K562 (cell line): ENCODE measurements around the gene PPT1. TPM values are rescaled to one million over a fixed set of nuclear protein-coding genes. Genes with fewer than 3 reads are reported as not detected.
A peak's percentile ranks its signal among the peaks of the same experiment; 100 is the strongest.

Source experiments
- C11orf30 ChIP-seq: fragments of 450-650 bp; IDR thresholded peaks from 2 replicates; pipeline ENCODE4 v1.6.1; 2016; ENCODE audit warnings: low read depth, mild to moderate bottlenecking
- CHAMP1 ChIP-seq: fragments of 450-650 bp; IDR thresholded peaks from 2 replicates; pipeline ENCODE4 v1.6.1; 2016; ENCODE audit warnings: mild to moderate bottlenecking
- CUX1 ChIP-seq: fragments of 200-800 bp; sonication (Bioruptor generic); IDR thresholded peaks from 2 replicates; pipeline ENCODE4 v1.6.1; 2016; ENCODE audit warnings: missing genetic modification characterization, missing compliant biosample characterization
- FOXJ3 ChIP-seq: sonication (generic); formaldehyde crosslinking; IDR thresholded peaks from 2 replicates; pipeline ENCODE4 v1.4.0; 2020; ENCODE audit warnings: mild to moderate bottlenecking, missing genetic modification reagents
- FOXP4 ChIP-seq: sonication (generic); formaldehyde crosslinking; IDR thresholded peaks from 2 replicates; pipeline ENCODE4 v1.8.0; 2022; ENCODE audit warnings: mild to moderate bottlenecking, missing genetic modification reagents, borderline replicate concordance
- KDM1A ChIP-seq, 2 experiments: fragments of 450-650 bp; IDR thresholded peaks; 2 replicates each; pipeline ENCODE4 v1.6.1; 2016; ENCODE audit warnings: mild to moderate bottlenecking in 2 of 2
- KLF13 ChIP-seq: fragments of 450-650 bp; IDR thresholded peaks from 2 replicates; pipeline ENCODE4 v1.6.1; 2016; ENCODE audit warnings: missing genetic modification characterization, low read depth, mild to moderate bottlenecking, missing compliant biosample characterization, moderate library complexity, borderline replicate concordance
- LEF1 ChIP-seq: fragments of 450-650 bp; IDR thresholded peaks from 2 replicates; pipeline ENCODE4 v1.6.1; 2016; ENCODE audit warnings: mild to moderate bottlenecking
- NCOA4 ChIP-seq: fragments of 450-650 bp; IDR thresholded peaks from 2 replicates; pipeline ENCODE4 v1.6.1; 2018; ENCODE audit warnings: mild to moderate bottlenecking; ENCODE audit not compliant: partially characterized antibody
- SIX5 ChIP-seq, 2 experiments: IDR thresholded peaks; 2 replicates each; pipeline ENCODE4 v1.6.1; 2011; ENCODE audit warnings: low read length in 2 of 2, borderline replicate concordance in 1 of 2, low read depth in 1 of 2, mild to moderate bottlenecking in 1 of 2, moderate library complexity in 1 of 2; ENCODE audit not compliant: insufficient read depth in 1 of 2
- ZBTB1 ChIP-seq: sonication (generic); formaldehyde crosslinking; IDR thresholded peaks from 2 replicates; pipeline ENCODE4 v1.8.1; 2023; ENCODE audit warnings: missing genetic modification reagents, low read depth, mild to moderate bottlenecking, borderline replicate concordance
- ZNF253 ChIP-seq: fragments of 250-450 bp; sonication (Bioruptor Pico); conservative IDR thresholded peaks from 2 replicates; pipeline ENCODE4 v1.6.1; 2021; ENCODE audit warnings: mild to moderate bottlenecking
- polyA plus RNA-seq, 8 experiments: library from polyadenylated mRNA; depleted of rRNA in 4 of 8; stranded (reverse) in 5 of 8; unstranded in 3 of 8; fragments of >200 nt; fragmentation: Nextera tagmentation in 2 of 8; fragmentation: Illumina TruSeq in 1 of 8; extraction: Ambion mirVana in 2 of 8; extraction: Trizol in 1 of 8; gene quantifications; 2 replicates each; pipeline versions ENCODE4 v1.2.1 to v1.2.3, GENCODE V29; 2011 to 2014; ENCODE audit warnings: inconsistent platforms in 1 of 8, missing spikeins in 1 of 8
- total RNA-seq, 7 experiments: library from RNA; depleted of rRNA in 6 of 7; stranded (reverse); fragments of >200 nt in 6 of 7; fragmentation: Illumina TruSeq in 2 of 7; extraction: Trizol in 2 of 7; gene quantifications; 2 replicates each; pipeline versions ENCODE4 v1.2.1 to v1.2.3, GENCODE V29; 2011 to 2021; ENCODE audit warnings: low replicate concordance in 1 of 7

Gene PPT1
- total and polyA plus RNA-seq, 9 of the 15 experiments (the other 6 are each of a cell fraction or from before 2014, with no cell fraction given), result 72.2 to 285 (median 143) TPM

DNA sequence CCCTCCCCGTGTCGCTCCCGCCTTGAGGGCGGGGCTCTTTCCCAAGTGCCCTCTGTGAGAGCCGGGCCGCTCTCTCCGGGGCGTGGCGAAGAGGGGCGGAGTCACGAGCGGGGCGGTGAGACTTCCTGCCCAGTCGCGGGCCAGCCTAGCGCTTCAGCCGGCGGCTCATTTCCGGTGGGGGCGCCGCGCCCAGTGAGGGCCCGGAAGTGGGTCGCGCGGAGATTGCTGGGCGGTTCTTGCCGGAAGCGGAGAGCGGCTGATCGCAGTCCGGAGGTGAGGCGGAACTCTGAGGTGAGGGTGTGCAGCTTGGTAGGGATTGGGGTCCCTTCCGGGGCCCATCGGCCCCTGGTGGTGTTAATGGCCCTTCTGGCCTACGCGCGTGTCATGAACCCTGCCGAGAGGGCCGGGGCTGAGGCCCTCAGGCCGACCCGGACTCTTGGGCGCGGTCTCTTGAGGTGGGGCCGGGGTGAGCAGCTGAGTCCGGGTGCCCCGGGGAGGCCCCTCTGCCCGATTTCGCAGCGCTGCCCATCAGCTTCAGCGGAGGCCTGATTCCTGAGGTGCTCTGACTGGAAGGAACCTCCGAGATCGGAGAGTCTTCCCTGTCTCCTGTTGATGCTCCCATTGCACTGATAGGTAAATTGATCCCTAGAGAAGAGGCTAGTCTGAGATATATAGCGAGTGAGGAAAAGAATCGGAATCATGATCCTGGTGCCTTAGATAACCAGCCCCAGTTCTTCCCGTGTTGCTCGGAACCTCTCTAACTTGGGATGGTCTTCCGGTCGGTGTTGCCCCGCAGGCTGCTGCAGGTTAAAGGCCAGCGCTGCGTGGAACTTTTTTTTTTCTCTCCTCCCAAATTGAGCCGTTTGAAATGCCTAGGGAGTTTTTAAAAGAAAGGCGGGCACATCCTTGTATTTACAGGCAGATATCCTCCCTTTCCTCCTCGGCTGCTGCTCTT lies 56.3 kb downstream of the PPT1 start, which contains the start of gene CAP1 (continued):
- TF ChIP-seq CHAMP1, result no peak
- peak; percentile 50 to 56; a peak in 3 of 4 replicates for TF ChIP-seq SIX5 (IDR thresholded peaks at IDR 0.05; ENCODE audit: borderline replicate concordance in 1 of 2, insufficient read depth in 1 of 2, low read depth in 1 of 2, low read length in 2 of 2)
- peak; percentile 82 for TF ChIP-seq C11orf30
- no peak for TF ChIP-seq CUX1 (CRISPR knock-in tag)
- peak; percentile 70 to 85; a peak in 3 of 4 replicates for TF ChIP-seq KDM1A (IDR thresholded peaks at IDR 0.05)
- no peak; the same call in 1 of the 2 replicates for TF ChIP-seq FOXP4 (CRISPR knock-in tag)
- no peak for TF ChIP-seq FOXJ3 (CRISPR knock-in tag)
- TF ChIP-seq NCOA4, result no peak
- TF ChIP-seq ZBTB1 (CRISPR knock-in tag), result no peak; the same call in 1 of the 2 replicates
- TF ChIP-seq LEF1, result 0 out of 2 replicates have a peak, but pooled peaks have one; percentile 8
- TF ChIP-seq ZNF253 (CRISPR knock-in tag), result no peak
- TF ChIP-seq KLF13, result peak; percentile 7
